Heart left ventricle (tissue), 16 donors: ENCODE data around the gene ABLIM2. TPM values are rescaled to one million over a fixed set of nuclear protein-coding genes. Genes with fewer than 3 reads are reported as not detected.

Source experiments
- ATAC-seq, 4 donors: fragments of 200-7000 bp; cut with Tn5 transposase; one replicate each; pipeline ENCODE4 v1.9.1; 2020 to 2022; ENCODE audit warnings: moderate library complexity in 4 of 4, mild to moderate bottlenecking in 3 of 4, moderate number of reproducible peaks in 1 of 4
- DNase-seq, 5 donors: peaks; one replicate each; pipeline ENCODE4 v3.0.0-alpha.2; 2020
- H3K27ac ChIP-seq, 12 donors: fragments of 200-600 bp; sonication (generic) in 4 of 12; one replicate each; pipeline versions ENCODE4 v1.5.0 to v1.8.0; 2016 to 2022; ENCODE audit warnings: mild to moderate bottlenecking in 2 of 12
- H3K27me3 ChIP-seq, 9 donors: fragments of 200-600 bp; sonication (generic) in 2 of 9; one replicate each; pipeline versions ENCODE4 v1.5.1 to v1.8.0; 2016 to 2022; ENCODE audit warnings: mild to moderate bottlenecking in 3 of 9
- H3K36me3 ChIP-seq, 9 donors: fragments of 200-600 bp; sonication (generic) in 2 of 9; one replicate each; pipeline versions ENCODE4 v1.5.0 to v1.8.0; 2018 to 2022; ENCODE audit warnings: mild to moderate bottlenecking in 2 of 9
- H3K4me1 ChIP-seq, 12 donors: fragments of 200-600 bp; sonication (generic) in 4 of 12; one replicate each; pipeline versions ENCODE4 v1.5.0 to v1.8.0; 2016 to 2022; ENCODE audit warnings: mild to moderate bottlenecking in 3 of 12
- H3K4me3 ChIP-seq, 12 donors: fragments of 200-600 bp; sonication (generic) in 4 of 12; one replicate each; pipeline versions ENCODE4 v1.5.0 to v1.8.0; 2017 to 2022; ENCODE audit warnings: mild to moderate bottlenecking in 9 of 12, moderate library complexity in 4 of 12
- H3K9me3 ChIP-seq, 12 donors: fragments of 200-600 bp; sonication (generic) in 4 of 12; one replicate each; pipeline versions ENCODE4 v1.5.0 to v1.8.0; 2016 to 2022; ENCODE audit warnings: mild to moderate bottlenecking in 1 of 12
- CTCF ChIP-seq, 12 donors: fragments of 200-600 bp; sonication (generic) in 4 of 12; IDR thresholded peaks; one replicate each; pipeline versions ENCODE4 v1.5.0 to v1.8.0; 2018 to 2022; ENCODE audit warnings: antibody characterized with exemption in 12 of 12, mild to moderate bottlenecking in 5 of 12
- POLR2A ChIP-seq, 2 donors: fragments of 450-650 bp; IDR thresholded peaks; one replicate each; pipeline ENCODE4 v1.6.1; 2017; ENCODE audit warnings: antibody characterized with exemption in 2 of 2, mild to moderate bottlenecking in 2 of 2, moderate library complexity in 2 of 2
- WGBS, 4 donors: extraction: QIAGEN DNeasy Blood & Tissue Kit in 2 of 4; methylation state at CpG; one replicate each; pipeline versions ENCODE4 v1.1.5 to v1.1.7; 2013 to 2018; 5-methylcytosine and 5-hydroxymethylcytosine counted together
- intact Hi-C, 10 donors: fragments of 100-400 bp; cut with DNase I; formaldehyde crosslinking; loops; one replicate each; pipeline versions ENCODE4 v1.11.1 to v1.14.2; 2022
- polyA plus RNA-seq, 2 donors: library from polyadenylated mRNA; stranded (reverse); fragments of 200-250 nt; gene quantifications; one replicate each; pipeline ENCODE4 v1.2.3, GENCODE V29; 2013
- total RNA-seq, 9 donors: library from RNA; depleted of rRNA in 2 of 9; stranded (reverse); fragments of >200 nt in 2 of 9; fragmentation: NEBNext Ultra II Directional in 3 of 9; extraction: Animal tissue kit (Norgen Biotek cat#: 25700) in 3 of 9; gene quantifications; one replicate each; pipeline versions ENCODE4 v1.1.0 to v1.2.4, GENCODE V29; 2016 to 2023
- donor health status: ischemic (EF 13 %, LVEDD 7.1; RV severe dilation, severe dysfunction).
- donor health status: healthy with polysubstance abuse.
- donor health status: DM: no; HTN: yes; CAD: no.
- donor health status: DM: no; HTN: no; CAD: no.
- donor health status: ischemic (EF 25% LVEDD 6.9; RV normal size, moderate dysfunction).
- donor health status: ischemic (EF 25% LVEDD 5.7; RV mildly dilated, moderate dysfunction).
- donor health status: healthy.
- donor health status: DM: yes; HTN: yes; CAD: no.
- donor health status: ischemic (EF 35%, LVEDD 5.7; RV mildly dilated, moderate dysfunction).
- donor health status: nonischemic (EF 11% LVEDD 7.7; RV severe dilation, severe dysfunction).
- donor health status: DM: yes; HTN: yes; CAD: no.
- donor health status: PGD.
- donor health status: ischemic (EF 29% LVEDD 5.4; RV normal size, mild dysfunction).
- donor health status: nonischemic (EF 23%, LVEDD 6.1; RV moderate dilation, normal function).

Gene ABLIM2
- total and polyA plus RNA-seq, 11 donors: 11.1 to 27.9 (median 18.4) TPM

GRCh38 chr4:8086783-8087445 lies 71.7 kb downstream of the ABLIM2 start:
- intact Hi-C loops: no loop called here
- H3K4me1 ChIP-seq: peaks cover 0 to 17% (median 0%) of the 10 kb centered on the region in 12 donors
- TF ChIP-seq POLR2A (IDR thresholded peaks at IDR 0.05): no peak
- TF ChIP-seq CTCF (IDR thresholded peaks at IDR 0.05): no peak
- 63 to 69% (median 67%) methylated on average over 14 of the region's 14 CpGs for WGBS, 4 donors
- H3K27ac ChIP-seq: no peak overlapping the region
- H3K9me3 ChIP-seq: no peaks in the 10 kb centered on the region
- peak in 2 of 5 donors; percentile 45 to 47 for DNase-seq
- ATAC-seq: peak in 1 of 4 donors; percentile 19
- no peak overlapping the region for H3K4me3 ChIP-seq
- H3K27me3 ChIP-seq: no peaks in the 10 kb centered on the region
- H3K36me3 ChIP-seq: no peaks in the 10 kb centered on the region

GRCh38 chr4:8085491-8086117 lies 73.0 kb downstream of the ABLIM2 start:
- intact Hi-C loops: no loop called here
- peak in 2 of 5 donors; percentile 9 to 21 for DNase-seq
- 93 to 95% (median 94%) methylated on average over 22 of the region's 22 CpGs for WGBS, 4 donors
- Histone ChIP-seq H3K4me1 (peaks cover 0 to 20% (median 2%) of the 10 kb centered on the region in 12 donors), H3K4me3 (no peak overlapping the region), H3K36me3 (no peaks in the 10 kb centered on the region), H3K9me3 (no peaks in the 10 kb centered on the region), H3K27me3 (no peaks in the 10 kb centered on the region), H3K27ac (no peak overlapping the region)
- ATAC-seq: no peak
- no peak for TF ChIP-seq POLR2A (IDR thresholded peaks at IDR 0.05)
- no peak for TF ChIP-seq CTCF (IDR thresholded peaks at IDR 0.05)

GRCh38 chr4:8084712-8085490 lies 73.7 kb downstream of the ABLIM2 start:
- Histone ChIP-seq H3K36me3 (no peaks in the 10 kb centered on the region), H3K4me1 (peaks cover 0 to 26% (median 6%) of the 10 kb centered on the region in 12 donors), H3K4me3 (no peak overlapping the region), H3K27ac (no peak overlapping the region), H3K9me3 (no peaks in the 10 kb centered on the region), H3K27me3 (no peaks in the 10 kb centered on the region)
- DNase-seq (peak in 2 of 5 donors; percentile 23 to 40), ATAC-seq (no peak)
- 91 to 92% (median 92%) methylated on average over 25 to 27 of the region's 27 CpGs for WGBS, 4 donors
- intact Hi-C loops: no loop called here
- TF ChIP-seq POLR2A (IDR thresholded peaks at IDR 0.05) (no peak), CTCF (IDR thresholded peaks at IDR 0.05) (no peak)
